Fibroblast of upper back skin (primary cell): ENCODE results near the gene ACOT11.
"Not testable (repeated sequence)": the region's sequence is repeated elsewhere in the genome, so short reads cannot be mapped to it uniquely, and the experiment has no call there.

ENCODE experiments used
- DNase-seq: peaks from one replicate; pipeline ENCODE4 v3.0.0-alpha.2; 2013

ACOT11 gene

GRCh38 chr1:54547601-54548388, at the start of gene ACOT11:
Gene ACOT11 (plus strand): TSS chr1:54548228. CDS start chr1:54548310, 82 bp downstream.
- DNase-seq, result peak; percentile 49

- peak; percentile 78 for DNase-seq
Observed at GRCh38 chr1:54498383-54499096, 49.5 kb upstream of the ACOT11 start.

GRCh38 chr1:54499097-54499359, 49.0 kb upstream of the ACOT11 start:
- no peak for DNase-seq

GRCh38 chr1:54499360-54500106, 48.5 kb upstream of the ACOT11 start:
- peak; percentile 65 for DNase-seq

GRCh38 chr1:54500107-54500431, 48.0 kb upstream of the ACOT11 start:
- DNase-seq, result no peak

- DNase-seq, result no peak
Observed at GRCh38 chr1:54501849-54502248, 46.2 kb upstream of the ACOT11 start.

DNA sequence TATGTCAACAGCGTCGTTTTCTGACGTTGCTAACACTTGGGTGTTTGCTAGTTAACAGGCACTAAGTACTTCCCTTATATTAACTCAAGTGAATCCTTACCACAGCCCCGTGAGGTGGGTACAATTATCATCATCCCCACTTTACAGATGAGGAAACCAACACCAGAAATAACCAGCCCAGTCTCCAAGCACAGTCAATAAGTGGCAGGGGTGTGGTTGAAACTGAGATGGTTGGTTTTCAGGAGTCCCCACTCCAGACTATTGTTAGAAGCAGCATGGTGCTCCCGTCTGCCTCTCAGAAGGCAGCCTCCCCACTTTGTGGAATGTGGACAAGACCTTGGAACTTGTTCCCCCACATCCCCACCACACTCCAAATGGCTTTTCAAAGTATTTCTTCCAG, 45.7 kb upstream of the ACOT11 start:
- no peak for DNase-seq

DNA sequence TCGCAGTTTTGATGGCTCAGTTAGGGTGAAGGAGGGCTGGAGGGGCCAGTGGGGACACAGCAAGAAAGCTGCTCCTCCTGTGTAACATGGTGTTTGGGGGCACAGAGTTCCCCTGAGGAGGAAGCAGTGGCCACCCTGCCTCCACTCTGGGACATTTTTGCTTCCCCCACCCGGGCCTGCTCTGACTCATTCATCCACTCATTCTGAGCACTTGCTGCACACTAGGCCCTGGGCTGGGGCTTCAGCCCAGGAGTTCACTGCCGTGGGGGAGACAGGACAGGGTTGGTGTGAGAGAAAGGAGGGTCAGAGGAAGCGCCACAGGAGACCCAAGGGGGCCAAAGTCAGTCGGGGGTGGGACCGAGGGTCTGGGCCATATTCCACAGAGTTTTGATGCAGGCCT, 41.4 kb upstream of the ACOT11 start:
- peak; percentile 47 for DNase-seq

DNA sequence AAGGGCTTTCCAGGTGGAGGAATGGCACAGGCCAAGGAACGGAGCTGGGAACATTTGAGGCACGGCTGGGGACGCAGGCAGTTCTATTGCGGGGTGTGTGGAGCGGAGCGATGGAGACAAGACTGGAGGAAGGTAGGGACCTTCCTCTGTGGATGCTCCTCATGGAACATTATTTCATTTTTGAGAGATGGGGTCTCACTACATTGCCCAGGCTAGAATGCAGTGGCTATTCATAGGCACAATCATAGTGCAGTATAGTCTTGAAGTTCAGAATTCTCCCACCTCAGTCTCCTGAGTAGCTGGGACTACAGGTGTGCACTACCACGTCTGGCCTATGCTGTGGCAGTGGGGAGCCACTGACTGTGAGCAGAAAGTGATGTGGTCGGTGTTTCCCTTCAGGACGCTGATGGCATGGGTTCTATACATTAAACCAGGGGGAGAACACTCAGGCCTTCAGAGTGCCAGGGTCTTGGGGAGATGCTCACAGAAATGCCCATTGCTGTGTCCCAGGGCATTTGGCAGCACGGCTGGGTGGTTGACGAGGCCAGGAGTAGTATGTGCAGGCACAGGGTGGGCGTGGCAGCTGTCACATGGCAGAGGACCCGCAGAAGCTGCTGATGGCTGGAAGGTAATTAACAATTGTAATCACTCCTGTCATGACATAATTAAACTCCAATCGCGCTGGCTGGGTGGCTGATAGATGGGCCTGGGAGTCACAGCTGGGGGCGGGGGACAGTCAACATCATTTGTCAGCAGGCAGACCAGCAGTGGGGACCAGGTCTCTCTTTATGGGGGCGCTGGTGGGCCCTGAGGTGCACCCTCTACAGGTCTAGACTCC, 40.8 kb upstream of the ACOT11 start:
- no peak for DNase-seq

DNA sequence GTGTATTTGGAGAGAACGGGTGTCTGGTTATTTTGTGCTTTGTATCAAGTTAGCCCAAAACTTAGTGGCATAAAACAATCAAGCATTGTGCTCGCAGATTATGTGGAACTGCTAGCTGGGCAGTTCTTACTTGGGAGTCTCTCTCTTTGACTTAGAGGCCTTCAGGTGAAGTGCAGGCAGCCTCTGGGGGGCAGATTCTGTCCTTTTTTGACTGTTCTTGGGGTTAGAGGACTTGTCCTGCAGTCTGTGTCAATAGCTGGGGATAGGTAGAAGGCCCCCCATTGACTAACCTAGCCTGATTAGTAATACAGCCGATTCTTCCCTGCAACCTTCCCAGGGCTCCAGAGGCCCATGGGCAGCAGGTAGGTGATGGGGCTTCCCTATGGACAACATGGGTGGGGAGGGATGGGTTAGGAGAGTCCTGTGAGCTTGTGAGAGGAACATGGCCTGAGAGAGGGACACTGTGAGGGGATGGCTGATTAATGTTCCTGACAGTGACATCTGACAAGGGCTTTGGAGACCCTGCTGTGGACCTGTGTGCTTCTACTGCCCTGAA, 37.2 kb upstream of the ACOT11 start:
- no peak for DNase-seq

- not testable (repeated sequence) for DNase-seq
Observed at GRCh38 chr1:54513921-54514580, 34.0 kb upstream of the ACOT11 start.

- DNase-seq, result peak; percentile 33
Observed at GRCh38 chr1:54516249-54516920, 31.6 kb upstream of the ACOT11 start.

- DNase-seq, result no peak
Observed at GRCh38 chr1:54517496-54517895, 30.5 kb upstream of the ACOT11 start.

DNA sequence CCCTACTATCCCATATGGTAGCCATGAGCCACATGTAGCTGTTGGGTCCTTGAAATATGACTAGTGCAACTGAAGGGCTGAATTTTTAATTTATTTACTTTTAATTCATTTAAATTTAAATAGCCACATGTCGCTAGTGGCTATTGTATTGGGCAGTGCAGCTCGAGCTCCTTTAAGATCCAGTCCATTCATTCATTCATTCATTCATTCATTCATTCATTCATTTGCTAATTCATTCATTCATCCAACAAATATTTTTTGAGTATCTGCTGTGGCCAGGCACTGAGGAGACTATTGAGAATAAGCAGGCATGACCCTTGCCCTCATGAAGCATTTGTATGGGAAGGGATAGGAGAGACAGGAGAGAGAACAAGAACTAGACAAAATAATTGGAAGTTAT, 29.5 kb upstream of the ACOT11 start:
- no peak for DNase-seq

DNA sequence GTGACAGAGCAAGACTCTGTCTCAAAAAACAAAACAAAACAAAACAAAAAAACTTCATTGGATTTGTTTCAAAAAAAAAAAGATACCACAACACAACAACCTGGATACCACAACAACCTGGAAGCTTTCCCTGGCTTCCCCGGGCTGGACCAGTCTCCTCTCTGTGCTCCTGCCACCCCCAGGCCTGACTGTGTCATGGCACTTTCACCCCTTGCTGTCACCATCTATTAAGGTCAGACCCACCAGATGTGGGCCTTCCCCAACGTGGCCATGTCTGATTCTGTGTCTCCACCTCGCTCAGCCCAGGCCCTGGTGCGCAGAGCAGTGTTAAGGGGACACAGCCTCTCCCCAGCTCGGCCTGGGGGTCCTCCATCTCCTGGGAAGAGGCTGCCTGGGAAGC, 28.3 kb upstream of the ACOT11 start:
- DNase-seq, result no peak

DNA sequence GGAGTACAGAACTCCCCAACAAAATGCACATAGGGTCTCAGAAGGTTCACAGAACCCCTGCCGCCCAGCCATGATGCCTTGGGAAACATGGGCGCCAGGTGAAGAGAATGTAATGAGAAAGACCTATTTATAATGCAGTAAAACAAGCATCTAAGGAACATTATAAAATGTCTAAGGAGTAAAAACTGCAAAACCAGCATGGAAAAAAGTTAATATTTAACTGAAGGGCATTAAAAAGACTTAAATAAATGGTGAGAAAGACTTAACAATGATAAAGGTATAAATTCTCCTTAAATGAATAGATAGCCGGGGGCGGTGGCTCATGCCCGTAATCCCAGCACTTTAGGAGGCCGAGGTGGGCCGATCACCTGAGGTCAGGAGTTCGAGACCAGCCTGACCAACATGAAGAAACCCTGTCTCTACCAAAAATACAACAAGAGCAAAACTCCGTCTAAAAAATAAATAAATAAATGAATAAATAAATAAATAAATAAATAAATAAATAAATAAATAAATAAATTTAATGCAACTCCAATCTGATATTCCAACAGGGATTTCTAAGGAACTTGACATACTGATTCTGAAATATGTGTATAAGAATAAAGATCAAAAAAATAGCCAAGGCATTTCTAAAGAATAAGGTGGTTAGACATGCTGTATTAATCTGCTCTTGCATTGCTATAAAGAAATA, 27.3 kb upstream of the ACOT11 start:
- DNase-seq, result no peak

DNA sequence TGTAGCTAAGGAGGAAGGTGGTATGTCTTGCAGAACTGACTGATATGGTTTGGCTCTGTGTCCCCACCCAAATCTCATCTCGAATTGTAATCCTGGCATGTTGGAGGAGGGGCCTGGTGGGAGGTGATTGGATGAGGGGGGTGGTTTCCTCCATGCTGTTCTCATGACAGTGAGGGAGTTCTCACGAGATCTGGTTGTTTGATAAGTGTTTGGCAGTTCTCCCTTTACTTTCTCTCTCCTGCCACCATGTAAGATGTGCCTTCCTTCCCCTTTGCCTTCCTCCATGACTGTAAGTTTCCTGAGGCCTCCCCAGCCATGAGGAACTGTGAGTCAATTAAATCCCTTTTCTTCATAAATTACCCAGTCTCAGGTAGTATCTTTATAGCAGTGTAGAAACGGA, 21.5 kb upstream of the ACOT11 start:
- DNase-seq, result not testable (repeated sequence)

GRCh38 chr1:54528613-54529012, 19.4 kb upstream of the ACOT11 start:
- DNase-seq, result no peak

DNA sequence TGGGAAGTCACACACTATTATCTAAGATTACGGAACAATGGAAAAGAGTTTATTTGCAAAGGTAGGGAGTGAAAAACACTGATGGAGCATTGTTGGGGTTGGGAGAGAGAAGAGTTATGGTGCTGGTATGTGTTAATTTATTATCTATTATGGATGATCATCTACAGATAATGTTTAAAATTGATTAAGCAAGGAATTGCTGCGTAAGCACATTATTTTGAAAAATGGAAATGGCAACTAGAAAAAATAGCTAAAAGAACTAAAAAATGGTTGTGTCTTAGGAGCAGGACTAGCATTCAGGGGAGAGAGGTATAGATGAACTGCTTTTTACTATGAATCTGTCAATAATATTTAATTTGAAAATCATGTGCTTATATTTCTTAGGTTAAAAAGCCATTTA, 16.0 kb upstream of the ACOT11 start:
- no peak for DNase-seq

GRCh38 chr1:54536656-54537055, 11.4 kb upstream of the ACOT11 start:
- not testable (repeated sequence) for DNase-seq

- no peak for DNase-seq
Observed at GRCh38 chr1:54537611-54538010, 10.4 kb upstream of the ACOT11 start.
